Tongue (tissue), 2 donors: ENCODE results near the gene CCDC97. TPM values are rescaled to one million over a fixed set of nuclear protein-coding genes. Genes with fewer than 3 reads are reported as not detected.
"Not testable (repeated sequence)": the region's sequence is repeated elsewhere in the genome, so short reads cannot be mapped to it uniquely, and the experiment has no call there.

ENCODE experiments used
- DNase-seq: peaks from one replicate; pipeline ENCODE4 v3.0.0-alpha.2; 2015
- total RNA-seq: library from RNA; depleted of rRNA; stranded (reverse); fragments of >200 nt; gene quantifications from one replicate; pipeline ENCODE4 v1.2.3, GENCODE V29; 2014

Gene CCDC97
- total RNA-seq, 1 donor from 2014 or later, result 21.2 TPM

GRCh38 chr19:41339936-41340335 is 30.0 kb downstream of the CCDC97 start:
- no peak for DNase-seq

GRCh38 chr19:41341669-41342490 is 31.9 kb downstream of the CCDC97 start:
- DNase-seq, result no peak

GRCh38 chr19:41344162-41344561 is 34.2 kb downstream of the CCDC97 start:
- no peak for DNase-seq

- not testable (repeated sequence) for DNase-seq
These were observed 36.9 kb downstream of the CCDC97 start for GRCh38 chr19:41346916-41347315.

- no peak for DNase-seq
These were observed 40.9 kb downstream of the CCDC97 start for GRCh38 chr19:41350735-41351338.

- peak; percentile 32 for DNase-seq
These were observed 41.6 kb downstream of the CCDC97 start for GRCh38 chr19:41351339-41352245.

- DNase-seq, result no peak
These were observed 42.3 kb downstream of the CCDC97 start for GRCh38 chr19:41352279-41352608.

GRCh38 chr19:41352609-41353465 is 42.9 kb downstream of the CCDC97 start:
- peak; percentile 32 for DNase-seq

- peak; percentile 79 for DNase-seq
These were observed 43.7 kb downstream of the CCDC97 start, which contains the start of gene TGFB1 for GRCh38 chr19:41353466-41354342. Gene TGFB1 (minus strand): TSS chr19:41353922. CDS start chr19:41353044, 878 bp downstream.

GRCh38 chr19:41354343-41354953 is 44.5 kb downstream of the CCDC97 start:
- no peak for DNase-seq

- no peak for DNase-seq
These were observed 45.1 kb downstream of the CCDC97 start for GRCh38 chr19:41355035-41355434.

GRCh38 chr19:41355802-41356201 is 45.8 kb downstream of the CCDC97 start:
- no peak for DNase-seq

GRCh38 chr19:41356984-41357739 is 47.2 kb downstream of the CCDC97 start:
- DNase-seq, result no peak

- no peak for DNase-seq
These were observed 47.8 kb downstream of the CCDC97 start for GRCh38 chr19:41357746-41358145.

GRCh38 chr19:41359741-41360140 is 49.8 kb downstream of the CCDC97 start:
- DNase-seq, result no peak

GRCh38 chr19:41362143-41362847 is 52.3 kb downstream of the CCDC97 start:
- DNase-seq, result no peak

GRCh38 chr19:41363371-41363752 is 53.4 kb downstream of the CCDC97 start:
- no peak for DNase-seq

- DNase-seq, result peak; percentile 99
These were observed 54.0 kb downstream of the CCDC97 start, which contains the start of gene B9D2 for GRCh38 chr19:41363753-41364523. Gene B9D2 (minus strand): TSS chr19:41364149. CDS start chr19:41363519, 630 bp downstream.
